ENCODE data around the gene SDHAF3. TPM values are rescaled to one million over a fixed set of nuclear protein-coding genes. Genes with fewer than 3 reads are reported as not detected.
"Not testable (repeated sequence)": the region's sequence is repeated elsewhere in the genome, so short reads cannot be mapped to it uniquely, and the experiment has no call there.

The SDHAF3 gene
- total and polyA plus RNA-seq, 5 donors = 19.7 to 27.0 (median 20.3) TPM

GRCh38 chr7:97094284-97094930, 23.1 kb upstream of the SDHAF3 start:
- H3K9me3 ChIP-seq (ENCODE audit: control insufficient read depth, low read length) = no peaks in the 10 kb centered on the region
- H3K4me1 ChIP-seq (ENCODE audit: control insufficient read depth, insufficient read depth, low read length) = no peaks in the 10 kb centered on the region
- intact Hi-C loops (cut with DNase I) = no loop called here
- no peak overlapping the region for H3K27ac ChIP-seq (ENCODE audit: low read length)
- no peak overlapping the region for H3K4me3 ChIP-seq (ENCODE audit: low read length)
- no peak for ATAC-seq
- no peaks in the 10 kb centered on the region for H3K27me3 ChIP-seq (ENCODE audit: control insufficient read depth, insufficient read depth)
- 52% methylated on average over 3 of the region's 3 CpGs for WGBS
- no peak for DNase-seq

- DNase-seq (no peak), ATAC-seq (no peak)
- no peak overlapping the region for H3K27ac ChIP-seq (ENCODE audit: low read length)
- H3K9me3 ChIP-seq (ENCODE audit: control insufficient read depth, low read length) = no peaks in the 10 kb centered on the region
- WGBS = 82% methylated on average over 2 of the region's 2 CpGs
- H3K27me3 ChIP-seq (ENCODE audit: control insufficient read depth, insufficient read depth) = no peaks in the 10 kb centered on the region
- no peaks in the 10 kb centered on the region for H3K4me1 ChIP-seq (ENCODE audit: control insufficient read depth, insufficient read depth, low read length)
- intact Hi-C loops (cut with DNase I) = no loop called here
- no peak overlapping the region for H3K4me3 ChIP-seq (ENCODE audit: low read length)
Measured at GRCh38 chr7:97096037-97096436, 21.5 kb upstream of the SDHAF3 start.

DNA sequence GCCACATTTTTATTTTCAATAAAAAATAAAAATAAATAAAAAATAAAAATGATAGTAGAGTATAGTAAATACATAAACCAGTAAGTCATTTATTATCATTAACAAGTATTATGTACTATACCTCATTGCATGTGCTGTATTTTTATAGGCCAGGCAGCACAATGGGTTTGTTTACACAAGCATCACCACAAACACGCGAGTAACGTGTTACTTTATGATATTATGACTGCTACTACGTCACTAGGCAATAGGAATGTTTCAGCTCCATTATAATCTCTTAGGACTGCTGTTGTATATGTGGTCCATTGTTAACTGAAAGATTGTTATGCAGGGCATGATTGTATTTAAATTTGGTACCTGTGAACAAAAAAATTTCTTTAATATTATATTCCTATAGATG, 20.8 kb upstream of the SDHAF3 start:
- Histone ChIP-seq H3K27ac (ENCODE audit: low read length) (no peak overlapping the region), H3K27me3 (ENCODE audit: control insufficient read depth, insufficient read depth) (no peaks in the 10 kb centered on the region), H3K4me3 (ENCODE audit: low read length) (no peak overlapping the region), H3K9me3 (ENCODE audit: control insufficient read depth, low read length) (no peaks in the 10 kb centered on the region), H3K4me1 (ENCODE audit: control insufficient read depth, insufficient read depth, low read length) (no peaks in the 10 kb centered on the region)
- intact Hi-C loops (cut with DNase I) = no loop called here
- 82% methylated on average over 4 of the region's 4 CpGs for WGBS
- ATAC-seq (no peak), DNase-seq (no peak)

- ATAC-seq = peak; percentile 94 to 96
Measured at GRCh38 chr7:97104719-97105238, 12.7 kb upstream of the SDHAF3 start.

DNA sequence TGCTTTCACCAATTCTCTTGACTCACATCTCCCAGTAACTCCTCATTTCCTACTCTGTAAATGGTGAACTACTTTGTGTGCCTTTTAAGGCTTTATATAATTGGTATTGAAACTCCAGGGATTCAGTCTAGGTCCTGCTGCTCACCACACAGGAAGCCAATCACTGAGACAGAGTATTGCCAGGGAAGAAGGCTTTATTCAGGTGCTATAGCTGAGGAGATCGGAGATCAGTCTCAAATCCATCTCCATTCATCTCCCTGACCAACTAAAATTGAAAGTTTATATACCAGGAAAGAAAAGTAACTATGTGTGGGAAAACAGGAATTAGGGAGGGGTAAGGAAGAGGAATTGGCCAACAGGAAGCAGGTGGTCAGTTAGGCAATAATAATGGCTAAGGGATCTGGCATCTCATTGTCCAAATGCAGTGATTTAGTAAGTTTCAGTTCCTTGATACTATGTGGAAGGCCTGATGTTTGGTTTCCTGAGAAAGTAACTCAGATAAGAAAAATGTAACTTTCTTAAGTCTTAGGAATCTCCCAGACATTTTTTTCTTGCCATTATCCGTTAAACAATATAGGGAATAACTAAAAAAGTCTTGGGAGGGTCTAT, 10.2 kb upstream of the SDHAF3 start:
- intact Hi-C loops (cut with DNase I) = loop anchor here in 3 of 4 donors (5.0 to 10.0 kb wide), 3 partner anchors 728 to 738 kb away; no protein-coding TSS in a partner anchor
- 76% methylated on average over 2 of the region's 2 CpGs for WGBS
- ATAC-seq (no peak), DNase-seq (no peak)
- Histone ChIP-seq H3K27ac (ENCODE audit: low read length) (no peak overlapping the region), H3K9me3 (ENCODE audit: control insufficient read depth, low read length) (no peaks in the 10 kb centered on the region), H3K4me1 (ENCODE audit: control insufficient read depth, insufficient read depth, low read length) (no peaks in the 10 kb centered on the region), H3K4me3 (ENCODE audit: low read length) (no peak overlapping the region), H3K27me3 (ENCODE audit: control insufficient read depth, insufficient read depth) (no peaks in the 10 kb centered on the region)

More at GRCh38 chr7:97104719-97105238, 12.7 kb upstream of the SDHAF3 start:
- DNase-seq = peak; percentile 84 to 95 (median 94)
- Histone ChIP-seq H3K4me1 (ENCODE audit: control insufficient read depth, insufficient read depth, low read length) (no peaks in the 10 kb centered on the region), H3K27ac (ENCODE audit: low read length) (no peak overlapping the region), H3K27me3 (ENCODE audit: control insufficient read depth, insufficient read depth) (no peaks in the 10 kb centered on the region), H3K9me3 (ENCODE audit: control insufficient read depth, low read length) (no peaks in the 10 kb centered on the region), H3K4me3 (ENCODE audit: low read length) (no peak overlapping the region)
- WGBS = 11% methylated on average over 8 of the region's 8 CpGs
- intact Hi-C loops (cut with DNase I) = loop anchor here (2.0 to 10.0 kb wide), 7 partner anchors 73 to 740 kb away; no protein-coding TSS in a partner anchor

GRCh38 chr7:97116308-97116707, 1.2 kb upstream of the SDHAF3 start:
- H3K9me3 ChIP-seq (ENCODE audit: control insufficient read depth, low read length) = no peaks in the 10 kb centered on the region
- DNase-seq = no peak
- H3K27me3 ChIP-seq (ENCODE audit: control insufficient read depth, insufficient read depth) = no peaks in the 10 kb centered on the region
- WGBS = 87% methylated on average over 5 of the region's 5 CpGs
- ATAC-seq = no peak
- H3K4me3 ChIP-seq (ENCODE audit: low read length) = no peak overlapping the region
- no peak overlapping the region for H3K27ac ChIP-seq (ENCODE audit: low read length)
- H3K4me1 ChIP-seq (ENCODE audit: control insufficient read depth, insufficient read depth, low read length) = no peaks in the 10 kb centered on the region
- intact Hi-C loops (cut with DNase I) = no loop called here

GRCh38 chr7:97117035-97117371, 495 bp upstream of the SDHAF3 start:
- Histone ChIP-seq H3K9me3 (ENCODE audit: control insufficient read depth, low read length) (no peaks in the 10 kb centered on the region), H3K27ac (ENCODE audit: low read length) (peak overlapping the region; percentile 49), H3K27me3 (ENCODE audit: control insufficient read depth, insufficient read depth) (no peaks in the 10 kb centered on the region), H3K4me3 (ENCODE audit: low read length) (peak overlapping the region; percentile 53), H3K4me1 (ENCODE audit: control insufficient read depth, insufficient read depth, low read length) (no peaks in the 10 kb centered on the region)
- intact Hi-C loops (cut with DNase I) = no loop called here
- whole genome bisulfite sequencing = 59% methylated on average over 9 of the region's 9 CpGs
- ATAC-seq (peak; percentile 15 to 36), DNase-seq (no peak)

- intact Hi-C loops (cut with DNase I) = no loop called here
- DNase-seq (no peak), ATAC-seq (no peak)
- Histone ChIP-seq H3K27me3 (ENCODE audit: control insufficient read depth, insufficient read depth) (no peaks in the 10 kb centered on the region), H3K4me3 (ENCODE audit: low read length) (peak overlapping the region; percentile 53), H3K27ac (ENCODE audit: low read length) (no peak overlapping the region), H3K9me3 (ENCODE audit: control insufficient read depth, low read length) (no peaks in the 10 kb centered on the region), H3K4me1 (ENCODE audit: control insufficient read depth, insufficient read depth, low read length) (no peaks in the 10 kb centered on the region)
- WGBS = 15% methylated on average over 13 of the region's 13 CpGs
Measured at GRCh38 chr7:97118306-97118917, 914 bp downstream of the SDHAF3 start.

DNA sequence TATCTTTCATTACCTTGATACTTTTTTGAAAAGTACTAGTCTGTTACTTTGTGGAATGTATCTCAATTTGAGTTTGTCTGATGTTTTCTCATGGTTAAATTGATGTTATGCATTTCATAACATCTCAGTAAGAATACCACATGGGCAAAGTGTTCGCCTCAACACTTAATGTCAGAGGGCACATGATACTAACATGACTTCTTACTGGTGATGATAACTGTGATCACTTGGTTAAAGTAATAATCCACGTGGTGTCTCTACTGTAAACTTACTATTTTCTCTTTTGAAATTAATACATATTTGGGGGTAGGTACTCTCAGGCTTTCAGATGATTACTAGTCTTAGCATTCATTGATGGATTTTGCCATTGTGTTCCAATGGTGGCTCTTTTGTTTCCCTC, 2.2 kb downstream of the SDHAF3 start:
- intact Hi-C loops (cut with DNase I) = no loop called here
- DNase-seq (no peak), ATAC-seq (no peak)
- no peak overlapping the region for H3K27ac ChIP-seq (ENCODE audit: low read length)
- no peaks in the 10 kb centered on the region for H3K4me1 ChIP-seq (ENCODE audit: control insufficient read depth, insufficient read depth, low read length)
- no peak overlapping the region for H3K4me3 ChIP-seq (ENCODE audit: low read length)
- 91% methylated on average over 2 of the region's 2 CpGs for WGBS
- no peaks in the 10 kb centered on the region for H3K27me3 ChIP-seq (ENCODE audit: control insufficient read depth, insufficient read depth)
- no peaks in the 10 kb centered on the region for H3K9me3 ChIP-seq (ENCODE audit: control insufficient read depth, low read length)

- no peaks in the 10 kb centered on the region for H3K27me3 ChIP-seq (ENCODE audit: control insufficient read depth, insufficient read depth)
- no peak for DNase-seq
- H3K4me1 ChIP-seq (ENCODE audit: control insufficient read depth, insufficient read depth, low read length) = no peaks in the 10 kb centered on the region
- no peak overlapping the region for H3K27ac ChIP-seq (ENCODE audit: low read length)
- 91% methylated on average over 5 of the region's 5 CpGs for WGBS
- intact Hi-C loops (cut with DNase I) = no loop called here
- no peak for ATAC-seq
- H3K4me3 ChIP-seq (ENCODE audit: low read length) = no peak overlapping the region
- H3K9me3 ChIP-seq (ENCODE audit: control insufficient read depth, low read length) = no peaks in the 10 kb centered on the region
Measured at GRCh38 chr7:97120713-97121457, 3.4 kb downstream of the SDHAF3 start.

- 95% methylated on average over 2 of the region's 2 CpGs for WGBS
- H3K27ac ChIP-seq (ENCODE audit: low read length); H3K9me3 ChIP-seq (ENCODE audit: control insufficient read depth, low read length); DNase-seq; H3K4me1 ChIP-seq (ENCODE audit: control insufficient read depth, insufficient read depth, low read length); intact Hi-C loops (cut with DNase I); H3K4me3 ChIP-seq (ENCODE audit: low read length); H3K27me3 ChIP-seq (ENCODE audit: control insufficient read depth, insufficient read depth); ATAC-seq: not testable (repeated sequence)
Measured at GRCh38 chr7:97123115-97123514, 5.6 kb downstream of the SDHAF3 start.
